Measurements from ENCODE around the gene ADRA2B.

Gene ADRA2B

GRCh38 chr2:96123290-96123689, 6.9 kb upstream of the ADRA2B start:
- Histone ChIP-seq H3K9me3 (ENCODE audit: insufficient read depth, low read depth, low read length) (no peaks in the 10 kb centered on the region), H3K79me2 (ENCODE audit: insufficient read depth, low read length) (no peaks in the 10 kb centered on the region), H3K9me2 (replicated peaks; ENCODE audit: low read depth, low read length) (no peaks in the 10 kb centered on the region), H3K27me3 (ENCODE audit: insufficient read depth, low read length, poor library complexity, severe bottlenecking) (no peaks in the 10 kb centered on the region), H3K36me3 (ENCODE audit: insufficient read depth, low read length) (no peaks in the 10 kb centered on the region), H3K9ac (ENCODE audit: low read depth, low read length, poor library complexity, severe bottlenecking) (no peak overlapping the region), H2AFZ (ENCODE audit: low read length) (no peak overlapping the region), H3K4me2 (ENCODE audit: low read depth, low read length, poor library complexity, severe bottlenecking) (no peak overlapping the region), H4K20me1 (ENCODE audit: insufficient read depth, low read length, poor library complexity, severe bottlenecking) (no peaks in the 10 kb centered on the region), H3F3A (ENCODE audit: low read depth) (no peaks in the 10 kb centered on the region), H3K4me3 (ENCODE audit: low read length, poor library complexity, severe bottlenecking) (no peak overlapping the region), H3K4me1 (ENCODE audit: insufficient read depth, low read length, poor library complexity, severe bottlenecking) (no peaks in the 10 kb centered on the region)
- TF ChIP-seq CTCF (conservative IDR thresholded peaks at IDR 0.05; ENCODE audit: low read length) = no peak

GRCh38 chr2:96122391-96122790, 6.0 kb upstream of the ADRA2B start:
- H3K27me3 ChIP-seq (ENCODE audit: insufficient read depth, low read length, poor library complexity, severe bottlenecking) = no peaks in the 10 kb centered on the region
- no peaks in the 10 kb centered on the region for H3K79me2 ChIP-seq (ENCODE audit: insufficient read depth, low read length)
- H3F3A ChIP-seq (ENCODE audit: low read depth) = no peaks in the 10 kb centered on the region
- H3K36me3 ChIP-seq (ENCODE audit: insufficient read depth, low read length) = no peaks in the 10 kb centered on the region
- no peak overlapping the region for H3K4me3 ChIP-seq (ENCODE audit: low read length, poor library complexity, severe bottlenecking)
- H3K4me1 ChIP-seq (ENCODE audit: insufficient read depth, low read length, poor library complexity, severe bottlenecking) = no peaks in the 10 kb centered on the region
- H3K9me3 ChIP-seq (ENCODE audit: insufficient read depth, low read depth, low read length) = no peaks in the 10 kb centered on the region
- no peak for TF ChIP-seq CTCF (conservative IDR thresholded peaks at IDR 0.05; ENCODE audit: low read length)
- no peak for TF ChIP-seq EZH2phosphoT487 (IDR thresholded peaks at IDR 0.05; ENCODE audit: borderline replicate concordance)
- H4K20me1 ChIP-seq (ENCODE audit: insufficient read depth, low read length, poor library complexity, severe bottlenecking) = no peaks in the 10 kb centered on the region
- no peak overlapping the region for H3K4me2 ChIP-seq (ENCODE audit: low read depth, low read length, poor library complexity, severe bottlenecking)
- no peak overlapping the region for H2AFZ ChIP-seq (ENCODE audit: low read length)
- H3K9ac ChIP-seq (ENCODE audit: low read depth, low read length, poor library complexity, severe bottlenecking) = no peak overlapping the region
- no peaks in the 10 kb centered on the region for H3K9me2 ChIP-seq (replicated peaks; ENCODE audit: low read depth, low read length)

GRCh38 chr2:96121414-96121813, 5.0 kb upstream of the ADRA2B start:
- Histone ChIP-seq H2AFZ (ENCODE audit: low read length) (no peak overlapping the region), H3K79me2 (ENCODE audit: insufficient read depth, low read length) (no peaks in the 10 kb centered on the region), H4K20me1 (ENCODE audit: insufficient read depth, low read length, poor library complexity, severe bottlenecking) (no peaks in the 10 kb centered on the region), H3K4me3 (ENCODE audit: low read length, poor library complexity, severe bottlenecking) (no peak overlapping the region), H3K4me1 (ENCODE audit: insufficient read depth, low read length, poor library complexity, severe bottlenecking) (no peaks in the 10 kb centered on the region), H3K4me2 (ENCODE audit: low read depth, low read length, poor library complexity, severe bottlenecking) (no peak overlapping the region), H3K36me3 (ENCODE audit: insufficient read depth, low read length) (no peaks in the 10 kb centered on the region), H3K9ac (ENCODE audit: low read depth, low read length, poor library complexity, severe bottlenecking) (no peak overlapping the region), H3K27me3 (ENCODE audit: insufficient read depth, low read length, poor library complexity, severe bottlenecking) (no peaks in the 10 kb centered on the region), H3K9me3 (ENCODE audit: insufficient read depth, low read depth, low read length) (no peaks in the 10 kb centered on the region), H3F3A (ENCODE audit: low read depth) (no peaks in the 10 kb centered on the region), H3K9me2 (replicated peaks; ENCODE audit: low read depth, low read length) (no peaks in the 10 kb centered on the region)
- TF ChIP-seq CTCF (conservative IDR thresholded peaks at IDR 0.05; ENCODE audit: low read length) (no peak), EZH2phosphoT487 (IDR thresholded peaks at IDR 0.05; ENCODE audit: borderline replicate concordance) (no peak)
